DLD1 (cell line): Measurements from ENCODE around the gene PHF20.
"Not testable (repeated sequence)": the region's sequence is repeated elsewhere in the genome, so short reads cannot be mapped to it uniquely, and the experiment has no call there.

Experiments used
- in situ Hi-C: cut with HindIII; loops from 2 replicates; pipeline ENCODE4 v1.10.0; 2017; ENCODE audit warnings: low sequenced_read_pairs

Gene PHF20

GRCh38 chr20:35909176-35909575, 137.4 kb downstream of the PHF20 start:
- in situ Hi-C loops: no loop called here

- in situ Hi-C loops: no loop called here
Observed at GRCh38 chr20:35909796-35910195, 138.0 kb downstream of the PHF20 start.

GRCh38 chr20:35910254-35910653, 138.4 kb downstream of the PHF20 start:
- in situ Hi-C loops: no loop called here

DNA sequence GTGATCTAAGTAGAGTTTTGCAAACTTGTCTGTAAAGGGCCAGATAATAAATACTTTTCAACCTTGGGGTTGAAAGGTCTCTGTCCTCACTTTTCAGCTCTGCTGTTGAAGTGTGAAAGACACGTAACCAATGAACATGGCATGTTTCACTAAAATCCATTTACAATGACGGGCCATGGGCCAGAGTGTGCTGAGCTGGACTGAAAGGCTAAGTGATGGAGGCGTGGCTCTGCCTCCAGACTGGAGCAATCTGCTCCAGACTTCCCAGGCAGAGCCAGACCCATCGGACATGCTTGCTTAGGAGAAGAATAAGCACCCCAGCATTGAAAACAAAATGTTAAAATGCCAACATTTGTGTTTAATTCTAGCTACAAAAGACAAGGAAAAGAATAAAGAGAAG, 141.1 kb downstream of the PHF20 start:
- in situ Hi-C loops: no loop called here

DNA sequence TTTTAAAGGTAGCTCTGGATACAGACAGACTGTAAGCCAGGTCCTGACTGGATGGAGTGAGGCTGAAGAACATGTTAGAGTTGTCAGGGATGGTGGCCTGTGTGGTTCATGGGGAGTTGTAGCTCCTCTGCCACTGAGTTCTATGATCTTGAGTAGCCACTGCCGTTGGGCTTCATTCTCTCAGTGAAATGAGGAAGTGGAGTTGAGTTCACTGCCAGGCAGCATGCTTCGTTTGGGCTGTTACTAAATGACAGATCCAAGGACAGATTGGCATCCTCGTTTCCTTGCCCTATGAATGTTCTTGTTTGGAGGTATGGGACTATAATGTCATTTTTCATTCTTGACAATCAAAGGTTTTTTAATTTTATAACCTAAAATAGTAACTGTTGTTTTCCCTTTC, 145.3 kb downstream of the PHF20 start:
- in situ Hi-C loops: no loop called here

DNA sequence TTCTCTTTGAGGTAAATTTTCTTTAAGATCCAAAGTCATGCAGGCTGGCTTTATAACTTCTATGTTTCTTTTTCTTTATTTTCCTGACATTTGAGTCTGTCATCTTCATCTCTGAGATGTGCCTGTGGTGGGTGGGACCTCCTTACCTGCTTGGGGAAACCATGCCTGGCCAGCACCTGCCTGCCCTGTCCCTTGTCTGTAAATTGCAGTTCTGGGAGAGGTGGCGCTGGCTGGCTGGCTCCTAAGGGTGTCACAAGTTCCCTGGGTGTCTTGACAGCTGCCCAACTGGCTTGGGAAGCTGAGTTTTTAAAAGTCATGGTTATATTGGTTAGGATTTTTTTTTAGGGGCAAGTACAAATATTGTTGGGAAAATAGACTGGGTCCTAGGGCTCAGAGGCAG, 146.2 kb downstream of the PHF20 start:
- in situ Hi-C loops: no loop called here

DNA sequence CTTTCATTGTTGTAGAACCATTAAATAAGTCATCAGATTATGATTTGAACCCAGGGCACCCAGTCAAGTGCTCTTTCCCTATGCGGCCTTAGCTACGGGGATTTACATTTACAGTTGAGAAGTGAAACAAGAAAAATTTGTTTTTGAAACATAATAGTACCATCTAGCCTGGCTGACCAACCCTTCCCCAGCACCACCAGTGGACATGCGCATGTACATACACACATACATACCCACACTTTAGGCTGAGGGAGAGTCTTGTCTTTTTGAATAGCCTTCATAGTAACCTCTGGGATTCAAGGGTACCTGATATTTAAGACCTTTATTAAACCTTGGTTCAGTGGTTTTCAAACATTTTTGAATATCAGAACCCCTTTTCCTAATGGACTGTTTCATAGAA, 148.7 kb downstream of the PHF20 start:
- in situ Hi-C loops: no loop called here

DNA sequence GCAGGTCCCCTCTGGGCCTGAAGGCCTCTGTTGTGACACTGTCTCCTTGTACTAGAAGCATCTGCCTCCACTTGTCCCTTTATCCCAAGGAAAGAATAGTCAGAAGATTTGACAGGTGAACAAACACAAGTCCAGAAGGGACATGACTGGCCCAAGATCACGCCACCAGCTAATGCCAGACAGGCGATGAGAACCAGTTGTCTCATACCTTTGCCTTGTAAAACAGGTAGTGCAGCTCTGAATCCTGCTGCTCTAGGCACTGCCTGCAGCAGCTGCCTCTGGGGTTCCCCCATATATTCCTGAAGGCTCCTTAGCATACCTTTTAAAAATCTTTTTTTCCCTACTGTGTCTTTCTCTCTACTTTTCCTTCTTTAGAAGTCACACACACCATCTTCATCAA, 157.5 kb downstream of the PHF20 start:
- in situ Hi-C loops: no loop called here

- in situ Hi-C loops: no loop called here
Observed at GRCh38 chr20:35934050-35934449, 162.2 kb downstream of the PHF20 start.

DNA sequence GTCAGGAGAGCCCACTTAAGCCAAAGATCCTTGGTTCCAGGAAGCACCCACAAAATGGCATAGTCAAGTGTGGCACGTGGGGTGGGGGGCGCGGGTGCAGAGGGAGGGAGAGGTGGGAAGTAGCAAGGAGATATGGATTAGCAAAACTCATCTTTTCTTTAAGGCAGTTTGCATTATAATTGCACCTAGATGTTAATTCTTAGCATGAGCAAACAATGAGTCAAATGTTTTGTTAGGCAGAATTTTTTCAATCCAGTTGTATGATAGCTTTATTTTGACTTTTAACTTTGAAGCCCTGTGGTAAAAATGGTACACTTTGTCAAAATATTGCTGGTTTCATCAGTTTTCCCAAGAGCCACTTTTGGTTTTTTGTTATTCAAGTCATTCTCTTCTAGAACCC, 167.4 kb downstream of the PHF20 start:
- in situ Hi-C loops: no loop called here

DNA sequence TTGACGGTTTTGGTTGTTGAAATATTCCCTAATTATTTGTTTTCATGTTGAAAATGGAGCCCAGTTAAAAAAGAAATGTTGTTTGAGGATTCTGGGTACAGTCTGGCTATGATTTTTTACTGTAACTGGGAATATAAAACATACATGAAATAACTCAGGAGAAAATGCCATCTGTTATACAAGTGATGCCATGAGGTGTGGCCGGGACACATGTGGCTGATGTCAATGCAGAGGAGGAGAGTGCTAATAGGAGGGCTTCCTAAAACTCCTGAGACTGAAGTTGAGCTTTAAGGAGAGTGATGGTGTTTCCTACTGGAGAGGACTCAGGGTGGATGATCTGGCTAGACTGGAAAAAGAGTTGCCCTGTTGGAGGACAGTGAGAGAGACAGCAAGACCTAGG, 169.8 kb downstream of the PHF20 start:
- in situ Hi-C loops: no loop called here

GRCh38 chr20:35942243-35942642, 170.4 kb downstream of the PHF20 start:
- in situ Hi-C loops: no loop called here

- in situ Hi-C loops: no loop called here
Observed at GRCh38 chr20:35947489-35947888, 175.7 kb downstream of the PHF20 start.

DNA sequence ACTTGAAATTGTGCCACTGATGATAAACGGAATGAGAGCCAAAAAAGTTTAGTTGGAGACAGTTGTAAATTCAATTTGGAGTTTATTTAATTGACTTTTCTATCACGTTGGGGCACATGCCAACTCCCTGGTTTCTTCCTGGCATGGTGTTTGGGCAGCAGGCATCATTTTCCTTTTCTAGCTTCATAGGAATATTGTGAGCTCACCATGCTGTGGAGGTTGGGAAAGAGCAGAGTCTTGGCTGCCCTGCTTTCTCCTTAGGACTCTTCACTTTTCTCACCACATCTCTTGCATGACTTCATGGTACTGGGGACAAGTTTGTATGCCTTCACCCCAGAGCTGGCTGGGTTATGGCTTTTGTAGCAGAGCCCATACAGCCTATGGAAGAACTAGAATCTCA, 176.1 kb downstream of the PHF20 start:
- in situ Hi-C loops: no loop called here

- in situ Hi-C loops: no loop called here
Observed at GRCh38 chr20:35950093-35950492, 178.3 kb downstream of the PHF20 start.

GRCh38 chr20:35952080-35952479, 180.3 kb downstream of the PHF20 start:
- in situ Hi-C loops: not testable (repeated sequence)

GRCh38 chr20:35952480-35953386, 180.9 kb downstream of the PHF20 start:
- in situ Hi-C loops: no loop called here

DNA sequence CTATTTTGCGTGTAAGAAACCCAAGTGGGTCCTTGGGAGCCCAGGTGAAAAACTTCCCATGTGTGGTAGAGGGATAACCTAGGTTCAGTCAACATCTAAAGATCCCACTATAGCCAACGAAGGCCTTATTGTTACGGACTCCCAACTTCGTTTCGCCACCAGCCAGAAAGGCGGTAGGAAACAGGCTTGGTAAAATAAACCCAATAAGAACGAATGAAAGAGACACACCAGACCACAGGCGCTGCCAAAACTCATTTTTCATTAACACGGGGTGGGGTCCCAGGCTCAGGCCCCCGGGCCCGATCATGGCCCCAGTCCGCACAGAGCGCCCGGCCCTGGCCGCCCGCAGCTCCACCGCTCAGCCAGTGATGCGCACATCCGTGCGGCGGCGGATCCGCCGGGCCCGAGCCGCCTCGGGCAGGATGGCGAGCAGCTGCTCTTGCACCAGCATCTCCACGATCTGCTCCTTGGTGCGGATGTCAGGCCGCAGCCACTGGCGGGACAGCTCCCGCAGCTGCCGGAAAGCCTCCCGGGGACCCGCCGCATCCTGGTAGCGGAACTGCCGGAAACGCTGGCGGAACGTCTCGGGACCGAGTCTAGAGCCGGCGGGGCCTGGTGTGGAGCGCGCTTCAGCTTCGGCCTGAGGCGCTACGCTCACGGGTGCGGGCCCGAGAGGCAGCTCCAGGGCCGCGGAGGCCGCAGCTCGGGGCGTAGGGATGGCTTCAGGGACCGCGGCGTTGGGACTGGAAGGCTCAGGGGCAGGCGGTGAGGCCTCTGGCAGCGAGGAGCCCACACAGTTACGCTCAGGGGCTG, 181.8 kb downstream of the PHF20 start:
- in situ Hi-C loops: no loop called here

GRCh38 chr20:35954200-35954906, 182.5 kb downstream of the PHF20 start, which contains the start of gene SCAND1:
SCAND1 (minus strand) TSS chr20:35954502; CDS start chr20:35954284, 218 bp downstream.
- in situ Hi-C loops: no loop called here

DNA sequence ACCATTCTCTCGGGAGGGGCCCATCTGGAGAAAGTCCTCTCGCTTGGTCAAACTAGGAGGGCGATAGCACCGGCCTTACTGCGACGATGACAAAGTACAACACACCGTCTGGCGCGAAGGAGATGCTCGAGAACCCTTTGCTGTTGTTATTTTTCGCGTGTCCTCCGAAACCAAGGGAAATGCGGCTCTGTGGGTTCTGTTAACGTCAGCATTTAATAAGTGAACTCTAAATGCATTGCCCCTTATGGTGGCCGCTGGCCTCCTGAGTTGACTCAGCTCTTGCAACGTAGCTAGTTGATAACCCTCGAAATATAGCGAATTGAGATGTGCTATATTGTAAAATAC, 183.1 kb downstream of the PHF20 start:
- in situ Hi-C loops: no loop called here

DNA sequence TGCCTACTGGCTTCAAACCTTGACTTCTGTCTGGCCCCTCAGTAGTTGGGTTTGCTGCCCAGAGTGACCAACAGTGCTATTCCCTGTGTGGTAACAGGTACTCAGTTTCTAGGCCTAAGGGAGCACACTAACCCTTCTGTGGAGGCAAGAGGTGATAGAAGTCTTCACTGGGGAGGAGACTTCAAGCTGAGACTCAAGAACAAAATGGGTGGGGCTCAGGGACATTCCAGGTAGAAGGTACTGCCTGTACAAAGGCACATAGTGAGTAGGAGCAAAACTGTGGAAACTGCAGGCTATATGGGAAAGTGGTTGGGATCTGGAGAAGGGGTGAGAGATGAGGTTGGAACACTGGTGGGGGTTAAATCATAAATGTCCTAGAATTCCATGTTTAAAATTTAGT, 184.8 kb downstream of the PHF20 start:
- in situ Hi-C loops: no loop called here
